ENCODE results near the gene SELL. TPM values are rescaled to one million over a fixed set of nuclear protein-coding genes. Genes with fewer than 3 reads are reported as not detected.
A peak's percentile ranks its signal among the peaks of the same experiment; 100 is the strongest.

The SELL gene
- total RNA-seq, 2 experiments from 2014 or later: 204 to 216 TPM

DNA sequence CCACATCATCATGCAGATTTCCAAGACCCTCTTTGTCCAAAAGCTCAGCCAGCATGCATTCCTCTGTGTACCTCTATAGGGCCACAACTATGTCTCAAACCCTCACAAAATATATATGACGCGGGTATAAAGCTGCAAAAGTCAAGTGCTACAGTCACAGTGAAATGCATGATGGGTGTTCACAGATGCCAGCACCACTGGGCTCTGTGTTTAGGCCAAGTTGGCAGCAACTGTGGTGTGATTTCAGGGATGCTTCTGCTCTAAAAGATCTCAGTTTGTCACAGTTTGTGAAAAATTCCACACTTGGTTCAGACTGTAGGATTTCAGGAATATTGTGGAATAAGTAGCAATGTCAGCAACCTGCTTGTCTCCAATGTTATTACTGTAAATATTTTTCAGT, 57.5 kb downstream of the SELL start:
- Mint-ChIP-seq H3K4me3 (no peak overlapping the region), H3K4me1 (ENCODE audit: low read depth) (peaks cover 74% of the 10 kb centered on the region), H3K27me3 (no peaks in the 10 kb centered on the region), H3K36me3 (ENCODE audit: low read depth) (peaks cover 26% of the 10 kb centered on the region), H3K9me3 (peaks cover 10% of the 10 kb centered on the region), H3K27ac (no peak overlapping the region)
- ATAC-seq (ENCODE audit: poor library complexity) (no peak), DNase-seq (no peak)
- intact Hi-C loops (cut with DNase I, micrococcal nuclease): no loop called here
- no peaks in the 10 kb centered on the region for H3K36me3 ChIP-seq (ENCODE audit: insufficient read depth, low read length)
- H3K27me3 ChIP-seq (ENCODE audit: control insufficient read depth in 1 of 2, insufficient read depth in 2 of 2, low read length in 2 of 2): no peaks in the 10 kb centered on the region
- CTCF ChIA-PET: no interaction called here
- TF ChIP-seq, protein P1, sequence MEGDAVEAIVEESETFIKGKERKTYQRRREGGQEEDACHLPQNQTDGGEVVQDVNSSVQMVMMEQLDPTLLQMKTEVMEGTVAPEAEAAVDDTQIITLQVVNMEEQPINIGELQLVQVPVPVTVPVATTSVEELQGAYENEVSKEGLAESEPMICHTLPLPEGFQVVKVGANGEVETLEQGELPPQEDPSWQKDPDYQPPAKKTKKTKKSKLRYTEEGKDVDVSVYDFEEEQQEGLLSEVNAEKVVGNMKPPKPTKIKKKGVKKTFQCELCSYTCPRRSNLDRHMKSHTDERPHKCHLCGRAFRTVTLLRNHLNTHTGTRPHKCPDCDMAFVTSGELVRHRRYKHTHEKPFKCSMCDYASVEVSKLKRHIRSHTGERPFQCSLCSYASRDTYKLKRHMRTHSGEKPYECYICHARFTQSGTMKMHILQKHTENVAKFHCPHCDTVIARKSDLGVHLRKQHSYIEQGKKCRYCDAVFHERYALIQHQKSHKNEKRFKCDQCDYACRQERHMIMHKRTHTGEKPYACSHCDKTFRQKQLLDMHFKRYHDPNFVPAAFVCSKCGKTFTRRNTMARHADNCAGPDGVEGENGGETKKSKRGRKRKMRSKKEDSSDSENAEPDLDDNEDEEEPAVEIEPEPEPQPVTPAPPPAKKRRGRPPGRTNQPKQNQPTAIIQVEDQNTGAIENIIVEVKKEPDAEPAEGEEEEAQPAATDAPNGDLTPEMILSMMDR (IDR thresholded peaks at IDR 0.05): no peak
- no peak overlapping the region for H3K4me3 ChIP-seq (ENCODE audit: low read length)
- peaks cover 16% of the 10 kb centered on the region for H3K4me1 ChIP-seq (ENCODE audit: insufficient read depth, low read length)
- POLR2A ChIA-PET: no interaction called here
- no peak overlapping the region for H3K27ac ChIP-seq (ENCODE audit: low read depth in 1 of 2, low read length in 2 of 2)
- peaks cover 0 to 15% of the 10 kb centered on the region in 2 experiments for H3K9me3 ChIP-seq (ENCODE audit: control insufficient read depth in 1 of 2, insufficient read depth in 1 of 2, low read length in 2 of 2)

- peaks cover 11% of the 10 kb centered on the region for H3K4me1 ChIP-seq (ENCODE audit: insufficient read depth, low read length)
- no peak overlapping the region for H3K4me3 Mint-ChIP-seq
- peaks cover 0 to 5% of the 10 kb centered on the region in 2 experiments for H3K9me3 ChIP-seq (ENCODE audit: control insufficient read depth in 1 of 2, insufficient read depth in 1 of 2, low read length in 2 of 2)
- no peak for DNase-seq
- no peaks in the 10 kb centered on the region for H3K9me3 Mint-ChIP-seq
- ChIA-PET CTCF (no interaction called here), POLR2A (interaction anchor here (1.4 kb wide), 1 partner anchor 43 kb away, joined by 3 read pairs; no protein-coding TSS in a partner anchor)
- no peak overlapping the region for H3K4me3 ChIP-seq (ENCODE audit: low read length)
- no peaks in the 10 kb centered on the region for H3K36me3 ChIP-seq (ENCODE audit: insufficient read depth, low read length)
- peaks cover 65% of the 10 kb centered on the region for H3K4me1 Mint-ChIP-seq (ENCODE audit: low read depth)
- TF ChIP-seq, protein P1 (IDR thresholded peaks at IDR 0.05): no peak
- H3K27ac ChIP-seq (ENCODE audit: low read depth in 1 of 2, low read length in 2 of 2): no peak overlapping the region
- ATAC-seq (ENCODE audit: poor library complexity): no peak
- no peak overlapping the region for H3K27ac Mint-ChIP-seq
- peaks cover 9% of the 10 kb centered on the region for H3K36me3 Mint-ChIP-seq (ENCODE audit: low read depth)
- no peaks in the 10 kb centered on the region for H3K27me3 Mint-ChIP-seq
- intact Hi-C loops (cut with DNase I, micrococcal nuclease): no loop called here
- H3K27me3 ChIP-seq (ENCODE audit: control insufficient read depth in 1 of 2, insufficient read depth in 2 of 2, low read length in 2 of 2): no peaks in the 10 kb centered on the region
Observed at GRCh38 chr1:169651035-169651434, 60.4 kb downstream of the SELL start.

- Histone ChIP-seq H3K9me3 (ENCODE audit: control insufficient read depth in 1 of 2, insufficient read depth in 1 of 2, low read length in 2 of 2) (peaks cover 0 to 4% of the 10 kb centered on the region in 2 experiments), H3K4me1 (ENCODE audit: insufficient read depth, low read length) (peaks cover 9% of the 10 kb centered on the region), H3K27me3 (ENCODE audit: control insufficient read depth in 1 of 2, insufficient read depth in 2 of 2, low read length in 2 of 2) (no peaks in the 10 kb centered on the region), H3K27ac (ENCODE audit: low read depth in 1 of 2, low read length in 2 of 2) (no peak overlapping the region), H3K36me3 (ENCODE audit: insufficient read depth, low read length) (no peaks in the 10 kb centered on the region), H3K4me3 (ENCODE audit: low read length) (no peak overlapping the region)
- H3K4me3 Mint-ChIP-seq: no peak overlapping the region
- DNase-seq (no peak), ATAC-seq (ENCODE audit: poor library complexity) (no peak)
- CTCF ChIA-PET: interaction anchor here (1.0 kb wide), 2 partner anchors 24 to 61 kb away, joined by 3 to 7 read pairs; no protein-coding TSS in a partner anchor
- POLR2A ChIA-PET: interaction anchor here (0.9 to 1.4 kb wide), 3 partner anchors 39 to 44 kb away, joined by 3 to 6 read pairs (median 5); no protein-coding TSS in a partner anchor
- H3K9me3 Mint-ChIP-seq: no peaks in the 10 kb centered on the region
- peak overlapping the region; percentile 80 for H3K27ac Mint-ChIP-seq
- H3K4me1 Mint-ChIP-seq (ENCODE audit: low read depth): peaks cover 61% of the 10 kb centered on the region
- TF ChIP-seq, protein P1 (IDR thresholded peaks at IDR 0.05): no peak
- intact Hi-C loops (cut with DNase I, micrococcal nuclease): no loop called here
- H3K27me3 Mint-ChIP-seq: no peaks in the 10 kb centered on the region
- peaks cover 4% of the 10 kb centered on the region for H3K36me3 Mint-ChIP-seq (ENCODE audit: low read depth)
Observed at GRCh38 chr1:169650551-169650950, 60.9 kb downstream of the SELL start.
